HG03139 (cell line): ENCODE measurements around the gene EXD1.
"Not testable (repeated sequence)": the region's sequence is repeated elsewhere in the genome, so short reads cannot be mapped to it uniquely, and the experiment has no call there.

Experiments
- ATAC-seq: cut with Tn5 transposase; IDR thresholded peaks from one replicate; pipeline ENCODE4 v1.9.1; 2021; ENCODE audit not compliant: unreplicated experiment

The EXD1 gene

DNA sequence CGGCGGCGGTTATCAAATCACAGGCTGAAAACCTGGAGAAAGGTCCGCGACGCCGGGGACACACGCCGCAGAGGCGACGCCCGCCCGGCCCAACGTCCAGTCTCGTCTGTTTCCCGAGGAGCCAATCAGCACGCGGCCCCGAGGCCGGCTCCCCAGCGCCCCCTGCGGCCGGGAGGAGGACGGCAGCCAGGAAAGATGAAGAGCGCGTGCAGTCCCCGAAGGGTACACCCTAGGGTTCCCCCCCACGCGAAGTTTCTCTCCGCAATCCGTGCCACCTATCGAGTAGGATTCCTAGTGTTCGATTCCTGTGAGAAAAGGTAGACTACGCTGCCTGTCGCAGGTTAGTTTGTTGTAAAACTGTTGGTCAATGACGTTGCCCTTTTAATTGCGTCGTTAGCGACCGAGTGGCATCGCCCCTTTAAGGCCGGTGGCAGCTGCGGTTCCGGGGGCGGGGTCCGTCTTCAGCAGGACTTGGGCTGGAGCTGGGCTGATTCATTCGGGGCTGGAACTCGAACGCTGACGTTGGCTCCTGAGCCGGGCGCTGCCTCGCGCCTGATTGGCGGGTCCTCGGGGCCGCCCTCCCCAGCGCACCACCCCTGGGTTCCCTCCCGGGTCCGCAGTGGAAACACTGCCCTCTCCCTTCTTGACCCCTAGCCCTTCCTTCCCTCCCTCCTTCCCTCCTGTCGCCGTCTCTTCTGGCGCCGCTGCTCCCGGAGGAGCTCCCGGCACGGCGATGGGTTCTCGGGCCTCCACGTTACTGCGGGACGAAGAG lies at the start of gene EXD1, which contains the start of gene CHP1:
Gene EXD1 (minus strand): TSS at position 108 of the 772 bp plus-strand sequence. CDS start 4,182 bp downstream, outside the sequence.
Gene CHP1 (plus strand): TSS at position 619 of the 772 bp plus-strand sequence. CDS start 115 bp downstream, at position 734.
- ATAC-seq, result peak; percentile 88

- ATAC-seq, result no peak
Measured at GRCh38 chr15:41279535-41280283, 49.2 kb upstream of the EXD1 start.

GRCh38 chr15:41278319-41278718 lies 47.8 kb upstream of the EXD1 start:
- ATAC-seq, result no peak

DNA sequence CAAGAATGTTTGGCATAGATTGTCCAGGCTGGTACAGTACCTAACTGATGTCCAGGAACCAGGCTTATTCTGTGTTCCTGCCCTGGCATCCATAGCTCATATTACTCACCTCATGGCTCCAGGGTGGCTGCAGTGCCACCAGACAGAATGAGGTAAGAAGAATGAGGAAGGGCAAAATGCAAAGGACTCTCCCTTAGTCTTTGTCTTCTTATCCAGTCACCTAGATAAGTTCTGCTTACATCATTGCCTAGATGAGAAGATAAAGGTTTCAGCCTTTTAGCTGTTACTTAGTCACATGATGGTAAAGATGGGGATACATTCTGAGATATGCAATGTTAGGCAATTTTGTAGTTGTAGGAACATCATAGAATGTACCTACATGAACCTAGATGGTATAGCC lies 46.3 kb upstream of the EXD1 start:
- ATAC-seq, result no peak

DNA sequence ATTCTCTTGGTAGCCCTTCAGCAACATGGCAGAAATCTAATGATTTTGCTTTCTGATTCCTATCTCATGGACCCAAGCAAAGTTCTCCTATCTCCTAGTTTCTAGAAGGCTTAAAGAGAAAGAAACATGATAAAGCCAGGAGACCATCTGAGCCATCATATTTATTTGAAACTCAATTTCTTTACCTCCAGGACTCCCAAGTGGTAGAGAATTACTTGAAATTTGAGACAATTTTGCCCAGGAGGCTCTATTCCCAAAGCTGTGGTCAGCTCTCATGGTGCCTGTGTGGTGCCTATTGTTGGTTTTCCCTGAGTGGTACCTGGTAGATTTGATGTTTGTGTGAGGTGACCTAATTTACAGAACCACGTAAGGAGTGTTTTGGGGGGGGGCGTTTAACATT lies 39.3 kb upstream of the EXD1 start:
- no peak for ATAC-seq

DNA sequence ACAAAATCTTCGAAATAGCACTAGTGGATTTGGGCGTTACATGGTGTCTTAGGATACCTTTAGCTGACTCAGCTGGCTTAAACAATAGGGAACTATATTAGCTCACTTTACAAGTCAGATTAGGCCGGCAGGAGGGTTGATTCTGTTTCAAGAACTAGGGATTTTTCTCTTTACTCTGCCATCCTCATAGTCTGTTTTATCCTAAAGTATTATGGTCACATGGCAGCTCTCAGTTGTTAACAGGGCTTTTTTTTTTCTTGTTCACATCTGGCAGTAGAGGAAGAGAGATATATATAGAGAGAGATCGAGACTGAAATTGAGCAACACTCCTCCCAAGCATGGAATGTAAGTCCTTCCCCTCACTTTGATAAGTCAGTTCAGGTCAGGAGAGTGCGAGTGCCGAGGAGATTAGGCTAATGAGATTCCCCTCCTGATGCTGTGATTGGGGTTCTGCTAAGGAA lies 33.4 kb upstream of the EXD1 start:
- ATAC-seq, result no peak

- ATAC-seq, result no peak
Measured at GRCh38 chr15:41262571-41262970, 32.0 kb upstream of the EXD1 start.

DNA sequence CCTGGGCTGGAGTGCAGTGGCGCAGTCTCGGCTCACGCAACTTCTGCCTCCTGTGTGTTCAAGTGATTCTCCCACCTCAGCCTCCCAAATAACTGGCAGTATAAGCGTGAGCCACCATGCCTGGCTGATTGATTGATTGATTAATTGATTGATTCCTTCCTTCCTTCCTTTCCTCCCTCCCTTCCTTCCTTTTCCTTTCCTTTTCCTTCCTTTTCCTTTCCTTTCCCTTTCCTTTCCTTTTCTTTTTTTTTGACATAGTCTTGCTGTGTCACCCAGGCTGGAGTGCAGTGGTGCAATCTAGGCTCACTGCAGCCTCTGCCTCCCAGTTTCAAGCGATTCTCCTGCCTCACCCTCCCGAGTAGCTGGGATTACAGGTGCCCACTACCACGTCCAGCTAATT lies 30.4 kb upstream of the EXD1 start:
- not testable (repeated sequence) for ATAC-seq

GRCh38 chr15:41259546-41260189 lies 29.1 kb upstream of the EXD1 start:
- ATAC-seq, result no peak

GRCh38 chr15:41258750-41259471 lies 28.4 kb upstream of the EXD1 start:
- ATAC-seq, result no peak

DNA sequence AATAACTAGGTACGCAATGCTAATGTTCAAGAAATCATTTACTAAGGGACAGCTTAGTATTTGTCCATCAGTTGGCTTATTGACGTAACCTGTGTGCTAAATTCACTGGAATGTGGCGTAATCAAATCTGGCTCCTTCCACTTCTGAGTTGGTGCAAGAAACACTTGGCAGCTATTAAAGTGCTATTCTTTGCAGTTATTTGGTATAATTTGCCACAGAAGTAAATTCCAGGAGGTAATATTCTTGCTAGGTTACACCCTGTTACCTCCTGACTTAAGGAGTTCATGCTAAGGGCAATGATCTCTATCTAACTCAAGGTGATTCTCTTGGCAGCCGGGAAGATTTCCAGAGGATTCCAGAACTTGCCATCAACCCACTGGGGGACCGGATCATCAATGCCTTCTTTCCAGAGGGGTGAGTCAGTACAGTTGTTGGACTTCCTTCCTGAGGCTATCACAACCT lies 26.1 kb upstream of the EXD1 start:
- ATAC-seq, result no peak

GRCh38 chr15:41256103-41256502 lies 25.5 kb upstream of the EXD1 start:
- ATAC-seq, result no peak

DNA sequence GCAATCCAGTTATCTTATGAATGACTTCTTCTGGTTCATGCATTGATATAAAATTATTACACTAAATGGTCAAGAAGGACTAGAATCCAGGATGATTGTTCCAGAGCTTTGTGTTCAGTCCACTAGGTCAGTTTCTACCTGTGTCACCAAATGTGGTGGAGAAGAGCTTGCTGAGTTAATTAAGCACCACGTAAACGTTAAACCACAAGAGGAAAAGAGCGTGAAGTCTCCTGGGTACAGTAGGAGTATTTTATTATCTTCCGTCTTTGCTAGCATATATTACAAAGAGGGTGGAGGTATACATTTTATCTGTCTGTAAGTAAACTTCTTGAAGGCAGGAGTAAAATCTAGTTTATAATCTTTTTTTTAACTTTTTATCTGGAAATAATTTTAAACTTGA lies 24.0 kb upstream of the EXD1 start:
- no peak for ATAC-seq

DNA sequence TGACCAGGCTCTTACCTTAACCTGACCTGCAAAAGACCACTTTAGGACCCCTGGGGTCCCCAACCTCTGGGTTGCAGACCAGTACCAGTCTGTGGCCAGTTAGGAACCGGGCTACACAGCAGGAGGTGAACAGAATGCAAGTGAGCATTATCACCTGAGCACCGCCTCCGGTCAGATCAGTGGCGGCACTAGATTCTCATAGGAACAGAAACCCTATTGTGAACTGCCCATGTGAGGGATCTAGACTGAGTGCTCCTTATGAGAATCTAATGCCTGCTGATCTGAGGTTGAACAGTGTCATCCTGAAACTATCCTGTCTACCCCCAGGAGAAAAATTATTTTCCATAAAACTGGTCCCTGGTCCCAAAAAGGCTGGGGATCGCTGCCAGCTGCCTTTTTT lies 20.9 kb upstream of the EXD1 start:
- ATAC-seq, result no peak

- ATAC-seq, result not testable (repeated sequence)
Measured at GRCh38 chr15:41250745-41251144, 20.2 kb upstream of the EXD1 start.

- no peak for ATAC-seq
Measured at GRCh38 chr15:41241221-41241964, 10.8 kb upstream of the EXD1 start.

DNA sequence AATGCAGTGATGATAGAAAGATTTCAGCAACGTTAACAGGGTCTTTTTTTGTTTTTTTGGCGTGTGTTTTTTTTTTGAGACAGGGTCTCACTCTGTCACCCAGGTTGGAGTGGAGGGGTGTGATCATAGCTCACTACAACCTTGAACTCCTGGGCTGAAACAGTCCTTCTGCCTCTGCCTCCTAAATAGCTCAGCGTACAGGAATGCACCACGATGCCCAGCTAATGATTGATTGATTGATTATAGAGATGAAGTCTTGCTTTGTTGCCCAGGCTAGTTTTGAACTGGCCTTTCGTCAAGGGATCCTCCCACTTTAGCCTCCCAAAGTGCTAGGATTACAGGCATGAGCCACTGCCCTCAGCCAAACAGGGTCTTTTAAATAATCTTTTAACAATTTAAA lies 7.5 kb upstream of the EXD1 start:
- ATAC-seq, result no peak

GRCh38 chr15:41235929-41236328 lies 5.4 kb upstream of the EXD1 start:
- ATAC-seq, result no peak

- not testable (repeated sequence) for ATAC-seq
Measured at GRCh38 chr15:41235228-41235627, 4.7 kb upstream of the EXD1 start.

- ATAC-seq, result no peak
Measured at GRCh38 chr15:41233367-41233771, 2.8 kb upstream of the EXD1 start.
